ENCODE measurements around the gene LHX6.

The LHX6 gene

GRCh38 chr9:122214507-122214906 is 14.2 kb downstream of the LHX6 start:
- no peak for DNase-seq

GRCh38 chr9:122213589-122214413 is 15.0 kb downstream of the LHX6 start:
- DNase-seq: peak; percentile 81

GRCh38 chr9:122213102-122213588 is 15.6 kb downstream of the LHX6 start:
- DNase-seq: no peak

- DNase-seq: peak; percentile 30
Measured at GRCh38 chr9:122212473-122213004, 16.2 kb downstream of the LHX6 start.

GRCh38 chr9:122209451-122209850 is 19.3 kb downstream of the LHX6 start:
- DNase-seq: peak; percentile 49

- peak; percentile 5 for DNase-seq
Measured at GRCh38 chr9:122207096-122207495, 21.7 kb downstream of the LHX6 start.

GRCh38 chr9:122206118-122207046 is 22.4 kb downstream of the LHX6 start:
- DNase-seq: peak; percentile 2

- DNase-seq: no peak
Measured at GRCh38 chr9:122205176-122205575, 23.6 kb downstream of the LHX6 start.

- DNase-seq: no peak
Measured at GRCh38 chr9:122204491-122204890, 24.3 kb downstream of the LHX6 start.

GRCh38 chr9:122204055-122204454 is 24.7 kb downstream of the LHX6 start:
- no peak for DNase-seq

GRCh38 chr9:122202111-122202510 is 26.6 kb downstream of the LHX6 start:
- no peak for DNase-seq

- no peak for DNase-seq
Measured at GRCh38 chr9:122201641-122202040, 27.1 kb downstream of the LHX6 start.

- DNase-seq: no peak
Measured at GRCh38 chr9:122200960-122201595, 27.7 kb downstream of the LHX6 start.

- DNase-seq: no peak
Measured at GRCh38 chr9:122197882-122198281, 30.9 kb downstream of the LHX6 start.

GRCh38 chr9:122197426-122197825 is 31.3 kb downstream of the LHX6 start:
- DNase-seq: no peak

GRCh38 chr9:122195875-122196274 is 32.9 kb downstream of the LHX6 start:
- no peak for DNase-seq

GRCh38 chr9:122193651-122194050 is 35.1 kb downstream of the LHX6 start:
- DNase-seq: no peak

- no peak for DNase-seq
Measured at GRCh38 chr9:122192914-122193525, 35.7 kb downstream of the LHX6 start.

GRCh38 chr9:122192261-122192875 is 36.4 kb downstream of the LHX6 start:
- no peak for DNase-seq

GRCh38 chr9:122191584-122191983 is 37.2 kb downstream of the LHX6 start:
- DNase-seq: no peak

GRCh38 chr9:122190597-122191381 is 38.0 kb downstream of the LHX6 start:
- DNase-seq: no peak
